ENCODE measurements around the gene KIAA0319L. TPM values are rescaled to one million over a fixed set of nuclear protein-coding genes. Genes with fewer than 3 reads are reported as not detected.
"Not testable (repeated sequence)": the region's sequence is repeated elsewhere in the genome, so short reads cannot be mapped to it uniquely, and the experiment has no call there.

The KIAA0319L gene
- total RNA-seq, 1 donor from 2014 or later: 74.7 TPM

DNA sequence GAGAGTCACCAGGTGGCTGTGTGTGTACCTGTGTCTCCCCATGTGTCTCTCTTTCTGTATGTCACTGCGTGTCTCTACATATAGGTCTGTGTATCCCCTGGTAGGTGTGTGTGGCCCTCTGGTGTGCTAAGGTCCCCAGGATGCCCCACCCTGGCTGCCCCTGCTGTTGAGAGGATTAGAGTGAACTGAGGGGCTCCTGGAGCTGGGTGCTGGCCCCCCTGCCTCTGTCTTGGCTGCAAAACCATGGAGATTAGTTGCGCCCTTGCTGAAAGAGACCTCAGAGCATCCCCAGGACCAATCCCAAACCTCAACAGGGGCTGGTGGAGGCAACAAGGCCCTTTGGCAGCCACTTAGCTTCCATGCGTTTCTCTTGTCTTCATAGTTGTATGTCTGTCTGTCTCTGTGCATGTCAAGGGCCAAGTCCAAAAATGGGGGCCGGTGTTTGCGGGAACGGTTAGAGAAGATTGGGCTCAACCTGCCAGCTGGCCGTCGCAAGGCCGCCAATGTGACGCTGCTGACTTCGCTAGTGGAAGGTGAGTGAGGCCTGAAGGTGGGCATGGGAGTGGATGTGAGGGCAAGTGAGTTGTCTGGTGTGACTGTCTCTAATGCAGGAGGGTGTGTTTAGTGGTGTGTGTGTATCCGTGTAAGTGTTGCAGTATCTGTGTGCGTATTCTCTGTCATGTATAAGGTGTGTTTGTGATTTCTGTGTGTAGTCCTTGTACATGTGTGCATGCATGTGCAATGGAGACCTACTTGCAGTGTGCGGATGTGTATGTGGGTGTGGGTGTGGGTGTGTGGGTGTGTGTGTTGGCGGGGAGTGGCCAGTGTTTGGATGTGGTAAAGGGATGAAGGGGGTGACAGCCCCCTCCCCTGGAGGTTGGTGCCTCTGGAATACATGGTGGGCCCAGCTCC, 32.6 kb upstream of the KIAA0319L start:
- Mint-ChIP-seq H3K4me3 (ENCODE audit: unreplicated experiment) (no peak overlapping the region), H3K36me3 (ENCODE audit: unreplicated experiment) (no peaks in the 10 kb centered on the region), H3K27ac (ENCODE audit: unreplicated experiment) (no peak overlapping the region), H3K4me1 (ENCODE audit: low read depth, unreplicated experiment) (peaks cover 2% of the 10 kb centered on the region), H3K9me3 (ENCODE audit: unreplicated experiment) (peaks cover 3% of the 10 kb centered on the region), H3K27me3 (ENCODE audit: unreplicated experiment) (peaks cover 8% of the 10 kb centered on the region)
- TF ChIP-seq, protein P1, sequence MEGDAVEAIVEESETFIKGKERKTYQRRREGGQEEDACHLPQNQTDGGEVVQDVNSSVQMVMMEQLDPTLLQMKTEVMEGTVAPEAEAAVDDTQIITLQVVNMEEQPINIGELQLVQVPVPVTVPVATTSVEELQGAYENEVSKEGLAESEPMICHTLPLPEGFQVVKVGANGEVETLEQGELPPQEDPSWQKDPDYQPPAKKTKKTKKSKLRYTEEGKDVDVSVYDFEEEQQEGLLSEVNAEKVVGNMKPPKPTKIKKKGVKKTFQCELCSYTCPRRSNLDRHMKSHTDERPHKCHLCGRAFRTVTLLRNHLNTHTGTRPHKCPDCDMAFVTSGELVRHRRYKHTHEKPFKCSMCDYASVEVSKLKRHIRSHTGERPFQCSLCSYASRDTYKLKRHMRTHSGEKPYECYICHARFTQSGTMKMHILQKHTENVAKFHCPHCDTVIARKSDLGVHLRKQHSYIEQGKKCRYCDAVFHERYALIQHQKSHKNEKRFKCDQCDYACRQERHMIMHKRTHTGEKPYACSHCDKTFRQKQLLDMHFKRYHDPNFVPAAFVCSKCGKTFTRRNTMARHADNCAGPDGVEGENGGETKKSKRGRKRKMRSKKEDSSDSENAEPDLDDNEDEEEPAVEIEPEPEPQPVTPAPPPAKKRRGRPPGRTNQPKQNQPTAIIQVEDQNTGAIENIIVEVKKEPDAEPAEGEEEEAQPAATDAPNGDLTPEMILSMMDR (IDR thresholded peaks at IDR 0.05; ENCODE audit: partially characterized antibody, unreplicated experiment): no peak
- no peak for DNase-seq

DNA sequence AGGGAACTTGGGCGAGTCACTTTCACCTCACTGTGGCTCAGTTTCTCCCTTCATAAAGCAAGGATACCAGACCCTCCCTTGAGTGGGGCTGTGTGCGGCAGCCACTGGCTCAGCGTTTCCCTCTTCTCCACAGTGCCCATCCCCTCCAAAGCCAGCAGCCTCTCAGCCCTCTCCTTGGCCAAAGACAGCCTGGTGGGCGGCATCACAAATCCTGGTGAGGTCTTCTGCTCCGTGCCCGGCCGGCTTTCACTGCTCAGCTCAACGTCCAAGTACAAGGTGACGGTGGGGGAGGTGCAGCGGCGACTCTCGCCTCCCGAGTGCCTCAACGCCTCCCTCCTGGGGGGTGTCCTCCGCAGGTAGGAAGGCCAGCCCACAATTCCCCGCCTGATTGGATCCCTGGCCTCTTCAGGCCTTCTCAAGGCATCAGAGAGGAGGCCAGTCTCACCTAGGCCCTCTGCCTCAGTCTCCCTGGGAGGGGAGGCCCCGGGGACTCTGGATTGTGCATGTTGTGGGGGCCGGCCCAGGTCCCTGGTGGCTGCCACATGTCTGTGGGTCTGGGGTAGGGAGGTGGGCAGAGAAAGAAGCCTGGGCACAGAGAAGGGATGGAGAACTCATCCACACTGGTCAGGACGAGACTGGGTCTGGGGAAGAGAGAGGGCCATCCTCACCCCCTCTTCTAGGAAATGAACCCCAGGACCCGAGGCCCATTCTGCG, 31.2 kb upstream of the KIAA0319L start:
- Mint-ChIP-seq H3K4me3 (ENCODE audit: unreplicated experiment) (no peak overlapping the region), H3K27ac (ENCODE audit: unreplicated experiment) (no peak overlapping the region), H3K36me3 (ENCODE audit: unreplicated experiment) (no peaks in the 10 kb centered on the region), H3K9me3 (ENCODE audit: unreplicated experiment) (peaks cover 3% of the 10 kb centered on the region), H3K27me3 (ENCODE audit: unreplicated experiment) (peaks cover 8% of the 10 kb centered on the region), H3K4me1 (ENCODE audit: low read depth, unreplicated experiment) (peaks cover 2% of the 10 kb centered on the region)
- TF ChIP-seq, protein P1 (IDR thresholded peaks at IDR 0.05; ENCODE audit: partially characterized antibody, unreplicated experiment): no peak
- no peak for DNase-seq

DNA sequence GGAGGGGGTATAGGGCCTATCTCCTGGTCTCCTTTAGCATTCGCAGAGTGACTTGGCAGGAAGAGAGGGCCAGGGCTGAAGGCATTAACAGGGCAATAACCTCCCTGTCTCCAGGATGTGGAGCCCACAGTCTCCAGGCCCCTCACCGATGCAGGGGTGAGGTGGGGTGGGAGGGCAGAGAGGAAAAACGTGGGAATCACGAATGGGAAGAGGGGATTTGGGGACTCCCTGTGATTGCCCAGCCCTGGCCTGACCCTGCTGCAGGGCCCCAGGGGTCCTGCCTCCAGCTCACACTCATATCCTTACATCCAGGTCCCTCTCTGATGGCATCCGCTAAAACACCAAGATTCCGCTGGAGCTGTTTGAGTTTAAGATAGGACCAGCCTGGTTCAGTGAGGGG, 30.5 kb upstream of the KIAA0319L start:
- TF ChIP-seq, protein P1 (IDR thresholded peaks at IDR 0.05; ENCODE audit: partially characterized antibody, unreplicated experiment): no peak
- DNase-seq: no peak
- Mint-ChIP-seq H3K4me1 (ENCODE audit: low read depth, unreplicated experiment) (peaks cover 2% of the 10 kb centered on the region), H3K27ac (ENCODE audit: unreplicated experiment) (no peak overlapping the region), H3K27me3 (ENCODE audit: unreplicated experiment) (peaks cover 8% of the 10 kb centered on the region), H3K36me3 (ENCODE audit: unreplicated experiment) (no peaks in the 10 kb centered on the region), H3K4me3 (ENCODE audit: unreplicated experiment) (no peak overlapping the region), H3K9me3 (ENCODE audit: unreplicated experiment) (peaks cover 3% of the 10 kb centered on the region)

DNA sequence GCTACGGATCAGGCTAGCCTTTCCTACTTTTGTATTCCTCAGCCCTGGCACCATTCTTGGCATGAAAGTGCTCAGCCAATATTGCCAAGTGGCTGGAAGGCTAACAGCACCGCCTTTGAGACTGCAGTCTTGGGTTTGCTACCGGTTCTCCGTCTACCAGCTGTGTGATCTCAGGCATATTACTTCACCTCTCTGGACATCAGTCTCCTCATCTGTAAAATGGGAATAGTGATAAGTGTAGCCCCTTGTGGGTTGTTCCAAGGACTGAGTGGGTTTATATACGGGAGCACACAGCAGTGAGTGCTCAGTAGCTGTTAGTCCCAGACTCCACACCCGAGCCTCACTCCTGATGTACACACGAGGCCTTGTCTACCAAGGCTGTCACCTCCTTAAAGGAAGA, 29.6 kb upstream of the KIAA0319L start:
- Mint-ChIP-seq H3K4me1 (ENCODE audit: low read depth, unreplicated experiment) (peaks cover 2% of the 10 kb centered on the region), H3K36me3 (ENCODE audit: unreplicated experiment) (no peaks in the 10 kb centered on the region), H3K4me3 (ENCODE audit: unreplicated experiment) (no peak overlapping the region), H3K9me3 (ENCODE audit: unreplicated experiment) (peaks cover 3% of the 10 kb centered on the region), H3K27me3 (ENCODE audit: unreplicated experiment) (peaks cover 8% of the 10 kb centered on the region), H3K27ac (ENCODE audit: unreplicated experiment) (no peak overlapping the region)
- no peak for DNase-seq
- TF ChIP-seq, protein P1 (IDR thresholded peaks at IDR 0.05; ENCODE audit: partially characterized antibody, unreplicated experiment): no peak

DNA sequence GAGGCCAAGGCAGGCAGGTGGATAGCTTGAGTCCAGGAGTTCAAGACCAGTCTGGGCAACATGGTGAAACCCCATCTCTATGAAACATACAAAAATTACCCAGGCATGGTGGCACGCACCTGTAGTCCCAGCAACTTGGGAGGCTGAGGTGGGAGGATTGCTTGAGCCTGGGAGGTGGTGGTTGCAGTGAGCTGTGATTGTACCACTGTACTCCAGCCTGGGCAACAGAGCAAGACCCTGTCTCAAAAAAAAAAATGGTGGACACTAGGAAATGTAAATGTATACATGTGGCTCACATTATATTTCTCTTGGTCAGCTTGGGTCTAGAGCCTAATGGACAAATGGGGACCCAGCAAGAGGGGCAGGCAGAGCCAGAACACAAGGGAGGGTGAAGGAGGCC, 28.6 kb upstream of the KIAA0319L start:
- not testable (repeated sequence) for H3K4me3 Mint-ChIP-seq (ENCODE audit: unreplicated experiment); H3K9me3 Mint-ChIP-seq (ENCODE audit: unreplicated experiment); H3K36me3 Mint-ChIP-seq (ENCODE audit: unreplicated experiment); H3K27me3 Mint-ChIP-seq (ENCODE audit: unreplicated experiment); DNase-seq; H3K27ac Mint-ChIP-seq (ENCODE audit: unreplicated experiment); H3K4me1 Mint-ChIP-seq (ENCODE audit: low read depth, unreplicated experiment)

Measured in glutamatergic neuron (in vitro differentiated cells).